ENCODE results near the gene USP36.
A peak's percentile ranks its signal among the peaks of the same experiment; 100 is the strongest.
"Not testable (repeated sequence)": the region's sequence is repeated elsewhere in the genome, so short reads cannot be mapped to it uniquely, and the experiment has no call there.

Gene USP36

GRCh38 chr17:78882540-78883088 is 42.0 kb upstream of the USP36 start:
- Histone ChIP-seq H3K9me3 (no peaks in the 10 kb centered on the region), H3K27ac (peak overlapping the region; percentile 86 to 89), H3K27me3 (no peaks in the 10 kb centered on the region), H3K4me3 (peak overlapping the region; percentile 36 to 45), H3K36me3 (peaks cover 0 to 4% (median 3%) of the 10 kb centered on the region in 3 donors), H3K4me1 (peaks cover 29 to 99% (median 73%) of the 10 kb centered on the region in 4 donors)
- peak in 1 of 2 donors; percentile 75 for DNase-seq
- intact Hi-C loops (cut with DNase I; ENCODE audit: low total_unique reads): loop anchor here (2.0 to 5.0 kb wide), 3 partner anchors 20 to 90 kb away; no protein-coding TSS in a partner anchor
- no peak for TF ChIP-seq CTCF (IDR thresholded peaks at IDR 0.05)

- intact Hi-C loops (cut with DNase I; ENCODE audit: low total_unique reads): loop anchor here (5.0 kb wide), 2 partner anchors 43 to 93 kb away; no protein-coding TSS in a partner anchor
- Histone ChIP-seq H3K27ac (peak overlapping the region; percentile 76 to 89), H3K27me3 (no peaks in the 10 kb centered on the region), H3K9me3 (no peaks in the 10 kb centered on the region), H3K4me3 (peak overlapping the region; percentile 4 to 21), H3K36me3 (peaks cover 0 to 3% (median 0%) of the 10 kb centered on the region in 3 donors), H3K4me1 (peaks cover 28 to 100% (median 64%) of the 10 kb centered on the region in 4 donors)
- peak in 1 of 2 donors; percentile 66 for DNase-seq
- TF ChIP-seq CTCF (IDR thresholded peaks at IDR 0.05): peak in 1 of 2 experiments; percentile 10
Observed at GRCh38 chr17:78879635-78880186, 39.1 kb upstream of the USP36 start.

GRCh38 chr17:78878871-78879527 is 38.4 kb upstream of the USP36 start:
- H3K4me1 ChIP-seq: peaks cover 21 to 100% (median 59%) of the 10 kb centered on the region in 4 donors
- TF ChIP-seq CTCF (IDR thresholded peaks at IDR 0.05): no peak
- H3K4me3 ChIP-seq: no peak overlapping the region

GRCh38 chr17:78878261-78878660 is 37.6 kb upstream of the USP36 start:
- Histone ChIP-seq H3K4me3 (no peak overlapping the region), H3K36me3 (peaks cover 2 to 10% (median 8%) of the 10 kb centered on the region in 3 donors), H3K9me3 (no peaks in the 10 kb centered on the region), H3K4me1 (peaks cover 14 to 100% (median 59%) of the 10 kb centered on the region in 4 donors), H3K27ac (peak overlapping the region in 1 of 2 donors; percentile 76), H3K27me3 (no peaks in the 10 kb centered on the region)
- intact Hi-C loops (cut with DNase I; ENCODE audit: low total_unique reads): no loop called here
- no peak for DNase-seq
- no peak for TF ChIP-seq CTCF (IDR thresholded peaks at IDR 0.05)

More at GRCh38 chr17:78878871-78879527, 38.4 kb upstream of the USP36 start:
- Histone ChIP-seq H3K9me3 (no peaks in the 10 kb centered on the region), H3K27ac (peak overlapping the region; percentile 76 to 89), H3K27me3 (no peaks in the 10 kb centered on the region), H3K36me3 (peaks cover 0 to 3% (median under 1%) of the 10 kb centered on the region in 3 donors)
- DNase-seq: no peak
- intact Hi-C loops (cut with DNase I; ENCODE audit: low total_unique reads): no loop called here

- H3K4me3 ChIP-seq; H3K27ac ChIP-seq; H3K9me3 ChIP-seq; intact Hi-C loops (cut with DNase I; ENCODE audit: low total_unique reads); DNase-seq; H3K27me3 ChIP-seq: not testable (repeated sequence)
- peaks cover 9 to 22% (median 18%) of the 10 kb centered on the region in 3 donors for H3K36me3 ChIP-seq
- peaks cover 6 to 90% (median 47%) of the 10 kb centered on the region in 4 donors for H3K4me1 ChIP-seq
Observed at GRCh38 chr17:78876954-78877517, 36.4 kb upstream of the USP36 start.

Data from tibial artery (tissue), 4 donors.